ENCODE results near the gene YPEL1.
A peak's percentile ranks its signal among the peaks of the same experiment; 100 is the strongest.
"Not testable (repeated sequence)": the region's sequence is repeated elsewhere in the genome, so short reads cannot be mapped to it uniquely, and the experiment has no call there.

YPEL1 gene

GRCh38 chr22:21719024-21719423 is 16.6 kb downstream of the YPEL1 start:
- no peak for DNase-seq (ENCODE audit: low read depth)
- no peak overlapping the region for H3K4me3 ChIP-seq (ENCODE audit: low read depth, low read length)

GRCh38 chr22:21718499-21718898 is 17.1 kb downstream of the YPEL1 start:
- TF ChIP-seq, protein P1, sequence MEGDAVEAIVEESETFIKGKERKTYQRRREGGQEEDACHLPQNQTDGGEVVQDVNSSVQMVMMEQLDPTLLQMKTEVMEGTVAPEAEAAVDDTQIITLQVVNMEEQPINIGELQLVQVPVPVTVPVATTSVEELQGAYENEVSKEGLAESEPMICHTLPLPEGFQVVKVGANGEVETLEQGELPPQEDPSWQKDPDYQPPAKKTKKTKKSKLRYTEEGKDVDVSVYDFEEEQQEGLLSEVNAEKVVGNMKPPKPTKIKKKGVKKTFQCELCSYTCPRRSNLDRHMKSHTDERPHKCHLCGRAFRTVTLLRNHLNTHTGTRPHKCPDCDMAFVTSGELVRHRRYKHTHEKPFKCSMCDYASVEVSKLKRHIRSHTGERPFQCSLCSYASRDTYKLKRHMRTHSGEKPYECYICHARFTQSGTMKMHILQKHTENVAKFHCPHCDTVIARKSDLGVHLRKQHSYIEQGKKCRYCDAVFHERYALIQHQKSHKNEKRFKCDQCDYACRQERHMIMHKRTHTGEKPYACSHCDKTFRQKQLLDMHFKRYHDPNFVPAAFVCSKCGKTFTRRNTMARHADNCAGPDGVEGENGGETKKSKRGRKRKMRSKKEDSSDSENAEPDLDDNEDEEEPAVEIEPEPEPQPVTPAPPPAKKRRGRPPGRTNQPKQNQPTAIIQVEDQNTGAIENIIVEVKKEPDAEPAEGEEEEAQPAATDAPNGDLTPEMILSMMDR (IDR thresholded peaks at IDR 0.05; ENCODE audit: insufficient read depth, low read depth, low read length, missing control alignments) = no peak
- no peak overlapping the region for H3K4me3 ChIP-seq (ENCODE audit: low read depth, low read length)
- no peak for DNase-seq (ENCODE audit: low read depth)

More at GRCh38 chr22:21719024-21719423, 16.6 kb downstream of the YPEL1 start:
- TF ChIP-seq, protein P1 (IDR thresholded peaks at IDR 0.05; ENCODE audit: insufficient read depth, low read depth, low read length, missing control alignments) = no peak

- not testable (repeated sequence) for DNase-seq (ENCODE audit: low read depth); H3K4me3 ChIP-seq (ENCODE audit: low read depth, low read length)
These were observed 19.0 kb downstream of the YPEL1 start for GRCh38 chr22:21716395-21717122.

- H3K4me3 ChIP-seq (ENCODE audit: low read depth, low read length) = no peak overlapping the region
- TF ChIP-seq, protein P1 (IDR thresholded peaks at IDR 0.05; ENCODE audit: insufficient read depth, low read depth, low read length, missing control alignments) = no peak
- DNase-seq (ENCODE audit: low read depth) = no peak
These were observed 20.8 kb downstream of the YPEL1 start for GRCh38 chr22:21714786-21715185.

- TF ChIP-seq, protein P1 (IDR thresholded peaks at IDR 0.05; ENCODE audit: insufficient read depth, low read depth, low read length, missing control alignments) = no peak
- H3K4me3 ChIP-seq (ENCODE audit: low read depth, low read length) = no peak overlapping the region
- DNase-seq (ENCODE audit: low read depth) = no peak
These were observed 21.4 kb downstream of the YPEL1 start for GRCh38 chr22:21714059-21714770.

DNA sequence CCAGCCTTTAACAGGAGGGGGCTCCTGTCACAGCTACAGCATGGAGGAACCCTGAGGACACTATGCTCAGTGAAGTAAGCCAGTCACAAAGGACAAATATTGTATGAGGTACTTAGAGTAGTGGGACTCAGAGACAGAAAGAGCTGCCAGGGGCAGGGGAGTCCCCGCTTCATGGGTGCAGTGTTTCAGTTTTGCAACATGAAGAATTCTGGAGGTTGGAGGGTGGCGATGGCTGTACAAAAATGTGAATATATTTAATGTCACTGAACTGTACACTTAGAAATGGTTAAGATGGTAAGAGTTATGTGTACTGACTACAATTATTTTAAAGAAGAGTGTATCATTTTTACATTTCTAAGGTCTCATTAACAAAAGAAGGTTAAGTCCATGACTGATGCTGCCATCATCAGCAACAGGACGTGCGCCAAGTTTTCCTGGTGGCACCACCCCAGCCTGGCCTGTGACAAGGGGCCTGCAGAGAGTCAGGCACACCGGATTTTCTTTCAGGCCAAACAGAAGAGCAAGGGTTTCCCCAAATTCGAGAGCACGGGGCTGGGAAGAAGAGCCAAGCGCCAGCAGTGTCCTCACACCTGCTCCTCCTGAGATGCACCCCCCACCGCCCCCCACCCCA is 22.1 kb downstream of the YPEL1 start:
- no peak for DNase-seq (ENCODE audit: low read depth)
- H3K4me3 ChIP-seq (ENCODE audit: low read depth, low read length) = no peak overlapping the region
- TF ChIP-seq, protein P1 (IDR thresholded peaks at IDR 0.05; ENCODE audit: insufficient read depth, low read depth, low read length, missing control alignments) = no peak

GRCh38 chr22:21712751-21713427 is 22.7 kb downstream of the YPEL1 start:
- TF ChIP-seq, protein P1 (IDR thresholded peaks at IDR 0.05; ENCODE audit: insufficient read depth, low read depth, low read length, missing control alignments) = peak; percentile 73
- H3K4me3 ChIP-seq (ENCODE audit: low read depth, low read length) = no peak overlapping the region
- DNase-seq (ENCODE audit: low read depth) = peak; percentile 70

Data from GM12865 (cell line).